ENCODE data around the gene SPEM2. TPM values are rescaled to one million over a fixed set of nuclear protein-coding genes. Genes with fewer than 3 reads are reported as not detected.

The SPEM2 gene
- total RNA-seq, 1 donor from 2014 or later = 0.15 TPM

- H3K36me3 Mint-ChIP-seq (ENCODE audit: low read depth, unreplicated experiment) = peaks cover 5% of the 10 kb centered on the region
- peak overlapping the region; percentile 83 for H3K4me3 Mint-ChIP-seq (ENCODE audit: unreplicated experiment)
- peaks cover 4% of the 10 kb centered on the region for H3K27me3 Mint-ChIP-seq (ENCODE audit: unreplicated experiment)
- H3K4me1 Mint-ChIP-seq (ENCODE audit: unreplicated experiment) = peaks cover 3% of the 10 kb centered on the region
- H3K9me3 Mint-ChIP-seq (ENCODE audit: unreplicated experiment) = no peaks in the 10 kb centered on the region
- no peak for DNase-seq (ENCODE audit: low spot score)
- no peak for TF ChIP-seq CTCF (IDR thresholded peaks at IDR 0.05; ENCODE audit: unreplicated experiment)
- H3K27ac Mint-ChIP-seq (ENCODE audit: unreplicated experiment) = no peak overlapping the region
Measured at GRCh38 chr17:7460850-7461660, 35.6 kb downstream of the SPEM2 start.

- Mint-ChIP-seq H3K4me3 (ENCODE audit: unreplicated experiment) (no peak overlapping the region), H3K36me3 (ENCODE audit: low read depth, unreplicated experiment) (peaks cover 5% of the 10 kb centered on the region), H3K9me3 (ENCODE audit: unreplicated experiment) (no peaks in the 10 kb centered on the region), H3K27me3 (ENCODE audit: unreplicated experiment) (peaks cover 11% of the 10 kb centered on the region), H3K4me1 (ENCODE audit: unreplicated experiment) (peaks cover 5% of the 10 kb centered on the region), H3K27ac (ENCODE audit: unreplicated experiment) (no peak overlapping the region)
- no peak for DNase-seq (ENCODE audit: low spot score)
- TF ChIP-seq CTCF (IDR thresholded peaks at IDR 0.05; ENCODE audit: unreplicated experiment) = no peak
Measured at GRCh38 chr17:7462474-7463371, 37.3 kb downstream of the SPEM2 start.

GRCh38 chr17:7463372-7463846 is 38.0 kb downstream of the SPEM2 start:
- Mint-ChIP-seq H3K27me3 (ENCODE audit: unreplicated experiment) (peaks cover 11% of the 10 kb centered on the region), H3K27ac (ENCODE audit: unreplicated experiment) (no peak overlapping the region), H3K36me3 (ENCODE audit: low read depth, unreplicated experiment) (peaks cover 5% of the 10 kb centered on the region), H3K9me3 (ENCODE audit: unreplicated experiment) (no peaks in the 10 kb centered on the region), H3K4me3 (ENCODE audit: unreplicated experiment) (no peak overlapping the region), H3K4me1 (ENCODE audit: unreplicated experiment) (peaks cover 5% of the 10 kb centered on the region)
- no peak for DNase-seq (ENCODE audit: low spot score)
- no peak for TF ChIP-seq CTCF (IDR thresholded peaks at IDR 0.05; ENCODE audit: unreplicated experiment)

GRCh38 chr17:7464081-7464480 is 38.7 kb downstream of the SPEM2 start:
- Mint-ChIP-seq H3K4me3 (ENCODE audit: unreplicated experiment) (no peak overlapping the region), H3K4me1 (ENCODE audit: unreplicated experiment) (peaks cover 5% of the 10 kb centered on the region), H3K27me3 (ENCODE audit: unreplicated experiment) (peaks cover 11% of the 10 kb centered on the region), H3K27ac (ENCODE audit: unreplicated experiment) (no peak overlapping the region), H3K9me3 (ENCODE audit: unreplicated experiment) (no peaks in the 10 kb centered on the region), H3K36me3 (ENCODE audit: low read depth, unreplicated experiment) (peaks cover 5% of the 10 kb centered on the region)
- TF ChIP-seq CTCF (IDR thresholded peaks at IDR 0.05; ENCODE audit: unreplicated experiment) = no peak
- no peak for DNase-seq (ENCODE audit: low spot score)

All from endothelial cell (in vitro differentiated cells).